AG09319 (cell line): ENCODE data around the gene PAQR7.

Experiments
- DNase-seq: peaks from one replicate; pipeline ENCODE4 v3.0.0-alpha.2; 2010; ENCODE audit warnings: low read depth; ENCODE audit errors: extremely low read depth
- CTCF ChIP-seq: IDR thresholded peaks from 2 replicates; pipeline ENCODE4 v1.5.1; 2011; ENCODE audit warnings: low read depth, mild to moderate bottlenecking, inconsistent platforms, low read length, moderate library complexity

The PAQR7 gene

GRCh38 chr1:25819491-25820246, 55.8 kb downstream of the PAQR7 start, which contains the start of gene MTFR1L:
Gene MTFR1L (plus strand): TSS chr1:25819954. CDS start chr1:25823105, 3,151 bp downstream.
- TF ChIP-seq CTCF, result no peak

GRCh38 chr1:25818569-25818968, 56.9 kb downstream of the PAQR7 start:
- no peak for TF ChIP-seq CTCF
- no peak for DNase-seq

More at GRCh38 chr1:25819491-25820246, 55.8 kb downstream of the PAQR7 start, which contains the start of gene MTFR1L:
- no peak for DNase-seq

GRCh38 chr1:25817840-25818501, 57.5 kb downstream of the PAQR7 start:
- TF ChIP-seq CTCF, result no peak
- no peak for DNase-seq

GRCh38 chr1:25816112-25816718, 59.3 kb downstream of the PAQR7 start:
- TF ChIP-seq CTCF, result no peak
- DNase-seq, result no peak

- no peak for DNase-seq
- no peak for TF ChIP-seq CTCF
Observed at GRCh38 chr1:25815208-25816111, 60.0 kb downstream of the PAQR7 start.

GRCh38 chr1:25814549-25815087, 60.9 kb downstream of the PAQR7 start:
- DNase-seq, result no peak
- TF ChIP-seq CTCF, result no peak
